Left colon (tissue), 2 donors: ENCODE results near the gene RHO. TPM values are rescaled to one million over a fixed set of nuclear protein-coding genes. Genes with fewer than 3 reads are reported as not detected.
"Not testable (repeated sequence)": the region's sequence is repeated elsewhere in the genome, so short reads cannot be mapped to it uniquely, and the experiment has no call there.

ENCODE experiments used
- ATAC-seq: fragments of 200-7000 bp; cut with Tn5 transposase; one replicate; pipeline ENCODE4 v1.9.1; 2020; ENCODE audit warnings: mild to moderate bottlenecking, moderate library complexity
- DNase-seq, 2 donors: peaks; one replicate each; pipeline ENCODE4 v3.0.0-alpha.2; 2020
- intact Hi-C, 2 donors: fragments of 100-400 bp; cut with DNase I in 1 of 2; cut with micrococcal nuclease in 1 of 2; formaldehyde crosslinking; loops; one replicate each; pipeline versions ENCODE4 v1.11.2 to v1.14.0; 2022; cut with DNase I, micrococcal nuclease
- total RNA-seq, 2 donors: library from RNA; stranded (reverse); fragmentation: NEBNext Ultra II Directional; extraction: Animal tissue kit (Norgen Biotek cat#: 25700); gene quantifications; one replicate each; pipeline ENCODE4 v1.2.1, GENCODE V29; 2021
- donor health status: DM: no; HTN: no; CAD: no.
- donor health status: DM: yes; HTN: yes; CAD: no.

RHO gene
- total RNA-seq, 2 donors from 2014 or later = not detected

GRCh38 chr3:129515821-129516432 lies 12.5 kb upstream of the RHO start:
- ATAC-seq, DNase-seq, intact Hi-C loops: not testable (repeated sequence)

GRCh38 chr3:129517516-129517915 lies 10.9 kb upstream of the RHO start:
- DNase-seq (no peak), ATAC-seq (no peak)
- intact Hi-C loops = no loop called here

GRCh38 chr3:129518038-129518561 lies 10.3 kb upstream of the RHO start:
- ATAC-seq = no peak
- DNase-seq = no peak
- intact Hi-C loops = no loop called here

GRCh38 chr3:129518581-129518980 lies 9.9 kb upstream of the RHO start:
- ATAC-seq (no peak), DNase-seq (no peak)
- intact Hi-C loops = no loop called here

GRCh38 chr3:129519449-129519848 lies 9.0 kb upstream of the RHO start:
- DNase-seq (no peak), ATAC-seq (no peak)
- intact Hi-C loops = no loop called here

- ATAC-seq (no peak), DNase-seq (no peak)
- intact Hi-C loops = no loop called here
Observed at GRCh38 chr3:129519896-129520715, 8.3 kb upstream of the RHO start.

GRCh38 chr3:129520960-129521359 lies 7.5 kb upstream of the RHO start:
- ATAC-seq (no peak), DNase-seq (no peak)
- intact Hi-C loops = no loop called here

GRCh38 chr3:129521611-129522010 lies 6.8 kb upstream of the RHO start:
- intact Hi-C loops = no loop called here
- DNase-seq (no peak), ATAC-seq (no peak)

- no peak for ATAC-seq
- intact Hi-C loops = no loop called here
- DNase-seq = no peak
Observed at GRCh38 chr3:129522953-129523352, 5.5 kb upstream of the RHO start.

- ATAC-seq (no peak), DNase-seq (no peak)
- intact Hi-C loops = no loop called here
Observed at GRCh38 chr3:129524081-129524480, 4.4 kb upstream of the RHO start.

GRCh38 chr3:129525341-129525968 lies 3.0 kb upstream of the RHO start:
- ATAC-seq = no peak
- intact Hi-C loops = no loop called here

GRCh38 chr3:129526121-129526900 lies 2.1 kb upstream of the RHO start:
- intact Hi-C loops = no loop called here
- ATAC-seq = no peak
- DNase-seq = no peak

More at GRCh38 chr3:129525341-129525968, 3.0 kb upstream of the RHO start:
- DNase-seq = no peak

- intact Hi-C loops = no loop called here
- no peak for ATAC-seq
- no peak for DNase-seq
Observed at GRCh38 chr3:129527262-129527661, 1.2 kb upstream of the RHO start.

GRCh38 chr3:129529436-129530210 lies 1.2 kb downstream of the RHO start:
- no peak for ATAC-seq
- DNase-seq = no peak
- intact Hi-C loops = no loop called here

GRCh38 chr3:129530251-129530791 lies 1.9 kb downstream of the RHO start:
- ATAC-seq (no peak), DNase-seq (no peak)
- intact Hi-C loops = no loop called here

GRCh38 chr3:129530821-129531220 lies 2.4 kb downstream of the RHO start:
- intact Hi-C loops = no loop called here
- DNase-seq = no peak
- ATAC-seq = no peak

GRCh38 chr3:129531699-129532098 lies 3.3 kb downstream of the RHO start:
- intact Hi-C loops = no loop called here
- ATAC-seq (no peak), DNase-seq (no peak)

- DNase-seq (no peak), ATAC-seq (no peak)
- intact Hi-C loops = no loop called here
Observed at GRCh38 chr3:129532261-129532660, 3.8 kb downstream of the RHO start.
